Stimulated activated naive CD8-positive, alpha-beta T cell treated with anti-CD3 and anti-CD28 coated beads, Interleukin-15, Interleukin-2, amounts not matched to agents 100 ng/mL and 50 ng/mL, for 24 hours (primary cell): ENCODE measurements around the gene PRR5L.

Experiments used
- H3K27ac Mint-ChIP-seq: one replicate; pipeline ENCODE4 v1.8.0; 2021; ENCODE audit warnings: mild to moderate bottlenecking, mixed read lengths
- H3K27me3 Mint-ChIP-seq: one replicate; pipeline ENCODE4 v1.8.0; 2021; ENCODE audit warnings: mixed read lengths
- H3K36me3 Mint-ChIP-seq: one replicate; pipeline ENCODE4 v1.8.0; 2021; ENCODE audit warnings: low read depth, mixed read lengths
- H3K4me1 Mint-ChIP-seq: one replicate; pipeline ENCODE4 v1.8.0; 2021; ENCODE audit warnings: low read depth, mixed read lengths
- H3K4me3 Mint-ChIP-seq: one replicate; pipeline ENCODE4 v1.8.0; 2021; ENCODE audit warnings: mild to moderate bottlenecking, mixed read lengths
- H3K9me3 Mint-ChIP-seq: one replicate; pipeline ENCODE4 v1.8.0; 2021; ENCODE audit warnings: mixed read lengths

The PRR5L gene

DNA sequence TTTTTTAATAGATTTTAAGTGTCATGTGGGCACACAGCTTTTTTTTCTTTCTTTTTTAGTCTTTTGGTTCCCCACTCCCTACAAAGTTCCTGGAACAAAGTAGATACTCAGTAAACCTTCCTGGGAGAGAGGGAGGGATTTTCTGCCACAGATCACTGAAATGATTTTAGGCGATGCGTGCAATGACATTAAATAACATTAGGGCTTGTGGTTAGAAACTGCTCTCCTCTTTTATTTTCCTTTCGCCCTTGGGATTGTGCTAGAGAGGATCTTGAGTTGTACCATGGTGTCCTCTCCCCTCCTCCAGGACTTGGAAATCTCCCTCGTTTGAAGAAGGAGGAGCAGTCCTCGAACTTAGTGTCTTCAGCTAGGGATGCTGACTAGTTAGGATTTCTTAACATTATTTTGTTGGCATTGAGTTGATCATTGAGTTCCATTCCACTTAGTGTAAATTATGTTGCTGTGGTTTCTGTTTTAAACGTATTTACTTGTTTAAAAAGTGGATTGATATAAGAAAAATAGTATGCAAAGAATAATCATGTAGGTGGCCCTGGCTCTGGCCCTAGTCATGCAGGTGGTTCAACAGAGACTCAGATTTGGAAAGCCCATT is 125.6 kb downstream of the PRR5L start:
- H3K4me3 Mint-ChIP-seq, result peak overlapping the region; percentile 66
- peak overlapping the region; percentile 88 for H3K27ac Mint-ChIP-seq
- peaks cover 20% of the 10 kb centered on the region for H3K36me3 Mint-ChIP-seq
- peaks cover 75% of the 10 kb centered on the region for H3K4me1 Mint-ChIP-seq
- peaks cover 34% of the 10 kb centered on the region for H3K27me3 Mint-ChIP-seq
- H3K9me3 Mint-ChIP-seq, result no peaks in the 10 kb centered on the region

DNA sequence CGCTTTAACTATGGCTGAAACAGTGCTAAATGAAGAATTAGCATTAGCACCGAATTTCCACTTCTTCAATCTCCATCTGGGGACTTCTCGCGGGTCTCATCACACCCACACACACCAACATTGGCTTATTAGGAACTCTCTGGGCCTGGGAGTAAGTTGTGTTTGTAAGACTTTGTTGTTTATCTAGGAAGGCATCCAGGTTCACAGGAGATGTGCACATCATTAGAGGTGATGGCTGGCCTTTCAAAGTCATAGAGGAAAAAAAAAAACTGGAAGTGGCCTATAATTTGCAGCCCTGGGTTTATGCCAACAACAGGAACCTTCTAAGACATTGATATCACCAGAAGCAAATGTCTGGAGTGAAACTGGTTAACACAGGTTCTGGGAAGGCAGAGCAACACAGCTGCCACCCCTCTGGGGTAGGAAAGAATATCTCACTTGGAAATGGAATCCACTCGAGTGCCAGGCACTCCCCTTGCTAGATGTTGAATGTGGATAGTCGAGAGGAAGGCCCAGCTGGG is 129.5 kb downstream of the PRR5L start:
- H3K4me3 Mint-ChIP-seq, result no peak overlapping the region
- peaks cover 45% of the 10 kb centered on the region for H3K4me1 Mint-ChIP-seq
- H3K27ac Mint-ChIP-seq, result peak overlapping the region; percentile 31
- peaks cover 25% of the 10 kb centered on the region for H3K27me3 Mint-ChIP-seq
- H3K9me3 Mint-ChIP-seq, result no peaks in the 10 kb centered on the region
- H3K36me3 Mint-ChIP-seq, result peaks cover 17% of the 10 kb centered on the region

GRCh38 chr11:36426226-36426848 is 130.2 kb downstream of the PRR5L start:
- H3K4me3 Mint-ChIP-seq, result no peak overlapping the region
- H3K4me1 Mint-ChIP-seq, result peaks cover 42% of the 10 kb centered on the region
- H3K27ac Mint-ChIP-seq, result peak overlapping the region; percentile 31
- H3K36me3 Mint-ChIP-seq, result peaks cover 17% of the 10 kb centered on the region
- H3K9me3 Mint-ChIP-seq, result no peaks in the 10 kb centered on the region
- H3K27me3 Mint-ChIP-seq, result peaks cover 22% of the 10 kb centered on the region

GRCh38 chr11:36427079-36427478 is 131.0 kb downstream of the PRR5L start:
- Mint-ChIP-seq H3K27me3 (peaks cover 18% of the 10 kb centered on the region), H3K9me3 (no peaks in the 10 kb centered on the region), H3K4me3 (no peak overlapping the region), H3K36me3 (peaks cover 24% of the 10 kb centered on the region), H3K4me1 (peaks cover 41% of the 10 kb centered on the region), H3K27ac (no peak overlapping the region)

DNA sequence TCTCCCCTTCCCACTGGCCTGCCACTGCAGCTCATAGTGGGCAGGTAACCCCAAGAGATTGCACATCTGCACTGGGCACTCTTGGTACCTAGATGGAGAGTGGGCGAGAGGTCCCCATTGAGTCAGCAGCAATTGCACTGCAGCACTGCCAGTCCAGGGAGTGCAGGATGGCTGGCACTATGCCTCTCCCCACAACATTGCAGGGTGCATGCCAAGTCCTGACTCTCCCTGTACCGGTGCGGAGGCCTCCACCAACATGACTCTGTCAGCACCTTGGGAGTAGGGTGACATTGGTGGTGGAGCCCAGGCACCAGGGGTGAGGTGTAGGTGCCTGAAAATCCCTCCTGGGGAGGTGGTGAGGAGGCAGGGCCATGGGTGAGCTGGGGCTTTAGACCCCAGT is 131.8 kb downstream of the PRR5L start:
- Mint-ChIP-seq H3K4me1 (peaks cover 43% of the 10 kb centered on the region), H3K4me3 (no peak overlapping the region), H3K9me3 (no peaks in the 10 kb centered on the region), H3K27ac (no peak overlapping the region), H3K36me3 (peaks cover 28% of the 10 kb centered on the region), H3K27me3 (peaks cover 15% of the 10 kb centered on the region)

- H3K27ac Mint-ChIP-seq, result peak overlapping the region; percentile 81
- H3K4me1 Mint-ChIP-seq, result peaks cover 17% of the 10 kb centered on the region
- H3K4me3 Mint-ChIP-seq, result no peak overlapping the region
- H3K9me3 Mint-ChIP-seq, result no peaks in the 10 kb centered on the region
- peaks cover 23% of the 10 kb centered on the region for H3K36me3 Mint-ChIP-seq
- H3K27me3 Mint-ChIP-seq, result peaks cover 4% of the 10 kb centered on the region
Observed at GRCh38 chr11:36431429-36432092, 135.5 kb downstream of the PRR5L start.

GRCh38 chr11:36432093-36432469 is 136.0 kb downstream of the PRR5L start:
- Mint-ChIP-seq H3K4me3 (no peak overlapping the region), H3K9me3 (no peaks in the 10 kb centered on the region), H3K4me1 (peaks cover 16% of the 10 kb centered on the region), H3K36me3 (peaks cover 23% of the 10 kb centered on the region), H3K27me3 (peaks cover 4% of the 10 kb centered on the region), H3K27ac (peak overlapping the region; percentile 81)

DNA sequence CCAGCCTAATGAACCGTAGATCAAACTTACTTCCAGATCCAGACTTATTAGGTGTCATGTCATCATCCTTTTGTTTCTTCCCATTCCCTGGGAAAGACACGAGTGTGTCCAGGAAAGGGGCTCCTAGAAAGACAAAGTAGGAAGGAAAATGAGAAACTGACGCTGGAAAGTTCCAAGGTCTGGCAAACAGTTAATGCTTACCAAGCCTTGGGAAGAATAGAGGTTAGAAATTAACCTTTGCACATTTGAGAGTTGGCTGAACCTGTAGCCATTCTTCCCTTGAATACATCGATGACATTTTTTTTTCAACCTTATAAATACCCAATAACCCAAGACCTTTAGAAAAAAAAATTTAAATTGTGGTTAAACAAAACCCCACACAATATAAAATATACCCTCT is 136.7 kb downstream of the PRR5L start:
- Mint-ChIP-seq H3K36me3 (peaks cover 23% of the 10 kb centered on the region), H3K4me3 (no peak overlapping the region), H3K27ac (no peak overlapping the region), H3K9me3 (no peaks in the 10 kb centered on the region), H3K27me3 (peaks cover 4% of the 10 kb centered on the region), H3K4me1 (peaks cover 16% of the 10 kb centered on the region)

DNA sequence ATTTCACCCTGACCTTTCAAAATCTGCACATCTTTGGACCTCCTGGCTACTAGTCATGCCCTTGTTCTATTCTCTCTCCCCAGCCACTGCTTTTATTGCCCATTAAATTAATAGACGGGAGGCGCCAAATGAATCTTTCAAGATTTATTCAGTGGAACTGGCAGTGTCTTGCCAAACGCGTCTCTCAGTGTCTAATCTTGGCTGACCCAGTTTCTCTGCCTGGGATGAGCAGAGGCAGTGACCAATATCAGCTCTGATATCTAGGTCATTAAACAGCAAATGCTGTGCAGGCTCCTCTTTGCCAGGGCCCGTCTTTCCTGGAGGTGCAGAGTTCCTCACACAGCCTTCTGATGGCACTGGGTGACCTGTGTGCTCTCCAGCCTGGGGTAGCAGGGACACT is 140.0 kb downstream of the PRR5L start:
- no peak overlapping the region for H3K27ac Mint-ChIP-seq
- no peaks in the 10 kb centered on the region for H3K9me3 Mint-ChIP-seq
- no peak overlapping the region for H3K4me3 Mint-ChIP-seq
- peaks cover 14% of the 10 kb centered on the region for H3K4me1 Mint-ChIP-seq
- peaks cover 4% of the 10 kb centered on the region for H3K27me3 Mint-ChIP-seq
- peaks cover 30% of the 10 kb centered on the region for H3K36me3 Mint-ChIP-seq

- no peak overlapping the region for H3K4me3 Mint-ChIP-seq
- H3K9me3 Mint-ChIP-seq, result no peaks in the 10 kb centered on the region
- peaks cover 4% of the 10 kb centered on the region for H3K27me3 Mint-ChIP-seq
- no peak overlapping the region for H3K27ac Mint-ChIP-seq
- peaks cover 30% of the 10 kb centered on the region for H3K36me3 Mint-ChIP-seq
- H3K4me1 Mint-ChIP-seq, result peaks cover 12% of the 10 kb centered on the region
Observed at GRCh38 chr11:36436589-36436988, 140.5 kb downstream of the PRR5L start.

DNA sequence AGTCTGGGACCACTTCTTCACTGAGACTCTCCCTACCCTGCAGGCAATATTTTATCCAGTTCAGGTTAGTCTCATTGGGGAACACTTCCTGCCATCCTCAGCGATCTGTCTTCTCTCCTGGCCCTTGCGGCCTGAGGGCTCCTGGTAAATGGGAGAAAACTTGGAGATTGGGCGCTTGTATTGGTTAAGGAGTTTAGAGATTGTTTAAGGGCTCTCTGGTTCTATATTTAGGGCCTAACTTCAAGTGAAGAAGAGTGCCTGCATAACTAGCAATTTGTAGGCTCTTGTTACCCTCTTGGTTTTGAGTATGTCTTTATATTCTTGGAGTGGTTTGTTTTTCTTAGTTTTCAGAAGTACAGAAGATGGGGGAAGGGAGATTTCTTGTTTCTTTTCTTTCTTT is 141.3 kb downstream of the PRR5L start:
- H3K4me1 Mint-ChIP-seq, result peaks cover 9% of the 10 kb centered on the region
- no peaks in the 10 kb centered on the region for H3K9me3 Mint-ChIP-seq
- H3K27ac Mint-ChIP-seq, result no peak overlapping the region
- peaks cover 4% of the 10 kb centered on the region for H3K27me3 Mint-ChIP-seq
- H3K36me3 Mint-ChIP-seq, result peaks cover 22% of the 10 kb centered on the region
- H3K4me3 Mint-ChIP-seq, result no peak overlapping the region

GRCh38 chr11:36438126-36438525 is 142.0 kb downstream of the PRR5L start:
- H3K9me3 Mint-ChIP-seq, result no peaks in the 10 kb centered on the region
- peaks cover 19% of the 10 kb centered on the region for H3K36me3 Mint-ChIP-seq
- H3K27ac Mint-ChIP-seq, result no peak overlapping the region
- H3K4me1 Mint-ChIP-seq, result peaks cover 11% of the 10 kb centered on the region
- H3K27me3 Mint-ChIP-seq, result peaks cover 4% of the 10 kb centered on the region
- no peak overlapping the region for H3K4me3 Mint-ChIP-seq

GRCh38 chr11:36441610-36442208 is 145.6 kb downstream of the PRR5L start:
- H3K4me3 Mint-ChIP-seq, result no peak overlapping the region
- peaks cover 12% of the 10 kb centered on the region for H3K36me3 Mint-ChIP-seq
- H3K27me3 Mint-ChIP-seq, result peaks cover 3% of the 10 kb centered on the region
- no peaks in the 10 kb centered on the region for H3K9me3 Mint-ChIP-seq
- no peak overlapping the region for H3K27ac Mint-ChIP-seq
- peaks cover 11% of the 10 kb centered on the region for H3K4me1 Mint-ChIP-seq

- peaks cover 12% of the 10 kb centered on the region for H3K36me3 Mint-ChIP-seq
- no peak overlapping the region for H3K27ac Mint-ChIP-seq
- peaks cover 11% of the 10 kb centered on the region for H3K4me1 Mint-ChIP-seq
- no peaks in the 10 kb centered on the region for H3K9me3 Mint-ChIP-seq
- no peak overlapping the region for H3K4me3 Mint-ChIP-seq
- H3K27me3 Mint-ChIP-seq, result peaks cover 3% of the 10 kb centered on the region
Observed at GRCh38 chr11:36443661-36444060, 147.6 kb downstream of the PRR5L start.

- no peaks in the 10 kb centered on the region for H3K9me3 Mint-ChIP-seq
- peaks cover 26% of the 10 kb centered on the region for H3K4me1 Mint-ChIP-seq
- peaks cover 3% of the 10 kb centered on the region for H3K27me3 Mint-ChIP-seq
- no peak overlapping the region for H3K4me3 Mint-ChIP-seq
- no peak overlapping the region for H3K27ac Mint-ChIP-seq
- H3K36me3 Mint-ChIP-seq, result peaks cover 5% of the 10 kb centered on the region
Observed at GRCh38 chr11:36446135-36446534, 150.0 kb downstream of the PRR5L start.
